Mucosa of rectum (tissue), 2 donors: ENCODE data around the gene FBXO24.

ENCODE experiments used
- H3K27ac ChIP-seq, 2 donors: one replicate each; pipeline ENCODE4 v1.7.0; 2013; ENCODE audit warnings: inconsistent platforms in 2 of 2, low read depth in 2 of 2, low read length in 2 of 2
- H3K27me3 ChIP-seq, 2 donors: one replicate each; pipeline ENCODE4 v1.7.0; 2013; ENCODE audit warnings: low read length in 2 of 2; ENCODE audit not compliant: control insufficient read depth in 2 of 2, insufficient read depth in 2 of 2
- H3K36me3 ChIP-seq, 2 donors: one replicate each; pipeline ENCODE4 v1.7.0; 2013; ENCODE audit warnings: low read length in 2 of 2; ENCODE audit not compliant: control insufficient read depth in 2 of 2, insufficient read depth in 2 of 2
- H3K4me1 ChIP-seq, 2 donors: one replicate each; pipeline ENCODE4 v1.7.0; 2013; ENCODE audit warnings: low read length in 2 of 2, mild to moderate bottlenecking in 1 of 2; ENCODE audit not compliant: control insufficient read depth in 2 of 2, insufficient read depth in 2 of 2
- H3K4me3 ChIP-seq, 2 donors: one replicate each; pipeline ENCODE4 v1.7.0; 2013; ENCODE audit warnings: low read length in 2 of 2
- H3K9ac ChIP-seq, 2 donors: one replicate each; pipeline ENCODE4 v1.7.0; 2013; ENCODE audit warnings: low read length in 2 of 2, low read depth in 1 of 2, mild to moderate bottlenecking in 1 of 2
- H3K9me3 ChIP-seq, 2 donors: one replicate each; pipeline ENCODE4 v1.7.0; 2013; ENCODE audit warnings: low read length in 2 of 2; ENCODE audit not compliant: control insufficient read depth in 2 of 2
- donor health status: healthy.
- donor health status: Normal muscosa, but diverticular disease.

The FBXO24 gene

DNA sequence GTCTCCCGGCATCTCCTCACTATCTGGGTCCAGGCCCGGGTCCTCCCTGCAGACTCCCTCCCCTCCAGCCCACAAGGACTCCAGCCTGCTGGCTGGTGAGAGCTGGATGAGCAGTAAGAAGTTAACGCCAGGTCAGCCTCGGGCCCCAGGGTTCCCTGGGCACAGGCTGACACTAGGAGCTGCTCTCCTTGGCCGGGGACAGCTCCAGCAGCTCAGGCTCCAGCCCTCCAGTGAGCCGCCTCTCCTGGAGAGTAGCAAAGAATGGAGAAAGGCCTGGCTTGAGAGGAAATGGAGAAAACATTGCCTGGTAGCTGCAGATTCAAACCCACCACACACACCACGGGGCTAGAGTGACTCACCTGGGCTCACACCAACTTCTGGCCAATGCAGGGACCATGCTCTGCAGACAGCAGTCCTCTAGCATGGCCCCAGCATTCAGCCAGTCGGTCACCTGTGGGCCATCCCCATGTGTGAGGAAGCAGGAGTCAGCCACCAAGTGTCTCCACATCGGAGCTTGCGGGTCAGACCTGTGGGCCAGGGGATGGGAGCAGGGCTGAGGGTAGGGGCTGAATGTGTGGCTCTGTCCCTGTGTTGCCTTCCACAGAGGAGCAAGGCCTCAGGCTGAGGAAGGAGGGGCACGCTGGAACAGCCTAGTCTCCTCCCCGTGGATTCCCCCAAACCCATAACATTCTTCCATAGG lies 18.9 kb upstream of the FBXO24 start:
- Histone ChIP-seq H3K9me3 (no peaks in the 10 kb centered on the region), H3K36me3 (peaks cover 7 to 15% of the 10 kb centered on the region in 2 donors), H3K9ac (no peak overlapping the region), H3K27ac (peak overlapping the region in 1 of 2 donors; percentile 23), H3K27me3 (no peaks in the 10 kb centered on the region), H3K4me1 (peaks cover 22 to 25% of the 10 kb centered on the region in 2 donors), H3K4me3 (no peak overlapping the region)

GRCh38 chr7:100567751-100568175 lies 18.4 kb upstream of the FBXO24 start:
- no peak overlapping the region for H3K9ac ChIP-seq
- no peaks in the 10 kb centered on the region for H3K9me3 ChIP-seq
- no peaks in the 10 kb centered on the region for H3K27me3 ChIP-seq
- H3K4me1 ChIP-seq = peaks cover 22 to 25% of the 10 kb centered on the region in 2 donors
- peak overlapping the region; percentile 1 to 38 for H3K27ac ChIP-seq
- H3K36me3 ChIP-seq = peaks cover 4 to 13% of the 10 kb centered on the region in 2 donors
- H3K4me3 ChIP-seq = no peak overlapping the region

DNA sequence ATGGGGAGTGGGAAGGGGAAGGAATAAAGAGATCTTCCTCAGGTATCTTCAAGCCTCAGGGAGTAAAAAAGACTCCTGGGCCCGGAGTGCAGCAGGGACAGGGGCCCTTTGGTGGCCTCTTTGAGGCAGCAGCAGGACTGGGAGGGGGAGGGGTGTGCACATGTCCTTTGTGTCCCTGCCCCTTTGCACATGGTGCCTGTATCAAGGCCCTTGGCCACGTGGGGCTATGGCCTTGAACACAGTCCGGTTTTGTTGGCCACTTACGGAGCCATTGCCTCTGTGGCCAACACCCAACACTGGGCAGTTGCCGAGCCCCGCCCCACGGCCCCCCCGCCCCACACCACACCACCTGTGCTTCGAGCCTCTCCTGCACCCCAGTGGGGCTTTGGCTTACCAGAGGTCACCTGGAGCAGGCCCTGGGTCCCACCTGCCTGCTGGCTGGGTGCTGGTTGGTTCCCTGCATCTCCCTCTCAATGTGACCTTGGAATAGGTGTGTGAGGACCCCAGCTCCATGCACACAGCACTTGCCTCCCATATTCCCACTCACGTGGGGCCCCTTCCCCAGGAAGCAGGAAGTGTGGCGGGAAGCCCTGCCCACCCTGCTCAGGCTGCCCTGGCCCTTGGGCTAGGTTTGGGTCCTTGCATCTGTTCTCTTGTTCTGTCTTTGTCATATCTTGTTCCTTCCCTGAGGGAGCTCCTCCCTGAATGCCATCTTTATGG lies 17.8 kb upstream of the FBXO24 start:
- Histone ChIP-seq H3K36me3 (peaks cover 3 to 7% of the 10 kb centered on the region in 2 donors), H3K27ac (peak overlapping the region; percentile 1 to 38), H3K4me1 (peaks cover 22 to 25% of the 10 kb centered on the region in 2 donors), H3K27me3 (no peaks in the 10 kb centered on the region), H3K4me3 (no peak overlapping the region), H3K9me3 (no peaks in the 10 kb centered on the region), H3K9ac (no peak overlapping the region)

DNA sequence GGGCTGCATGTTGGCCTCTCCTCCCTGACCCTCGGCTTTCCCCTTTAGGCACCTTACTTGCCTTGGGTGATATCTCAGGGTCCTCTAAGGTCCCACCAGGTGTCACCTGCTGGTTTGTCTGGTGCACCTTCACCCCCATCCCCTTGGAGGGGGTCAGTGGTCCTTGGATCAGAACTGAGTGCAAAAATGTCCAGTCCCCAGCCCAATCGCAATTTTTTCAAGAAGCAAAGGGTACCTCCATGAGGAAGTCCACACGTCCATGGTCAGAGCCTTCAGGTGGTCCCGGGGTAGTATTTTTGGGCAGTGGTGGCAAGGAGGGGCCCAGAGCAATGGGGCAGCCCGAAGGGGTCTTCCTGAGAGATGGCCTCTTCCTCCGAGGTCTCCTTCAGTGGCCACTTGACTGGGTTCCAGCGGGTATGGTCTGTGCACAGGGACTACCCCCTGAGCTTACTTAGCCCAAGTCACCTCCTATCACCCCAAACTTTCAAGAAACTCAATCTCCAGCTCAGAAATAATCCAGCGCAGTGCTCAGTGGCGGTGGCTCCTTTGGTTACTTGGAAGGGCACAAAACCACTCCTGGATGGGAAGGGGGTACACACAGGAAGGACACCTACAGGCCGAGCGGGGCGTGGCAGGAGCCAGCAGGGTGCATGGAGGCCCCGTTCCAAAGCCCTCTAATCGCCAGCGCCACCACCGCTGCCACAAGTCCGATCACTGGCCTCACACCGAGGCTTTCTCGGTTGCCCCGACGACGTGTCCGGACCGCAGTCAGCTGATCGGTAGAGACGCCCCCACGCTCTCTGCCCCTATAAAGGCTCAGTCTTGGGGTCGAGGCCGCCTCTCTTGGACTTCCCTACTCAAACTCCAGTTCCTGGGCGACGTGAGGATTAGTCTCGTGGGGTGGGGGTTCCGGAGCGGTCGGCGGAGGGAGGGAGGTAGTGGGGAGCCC lies 17.0 kb upstream of the FBXO24 start:
- Histone ChIP-seq H3K9ac (peak overlapping the region in 1 of 2 donors; percentile 14), H3K4me1 (peaks cover 22 to 25% of the 10 kb centered on the region in 2 donors), H3K36me3 (peaks cover 3 to 5% of the 10 kb centered on the region in 2 donors), H3K27me3 (no peaks in the 10 kb centered on the region), H3K9me3 (no peaks in the 10 kb centered on the region), H3K4me3 (peak overlapping the region; percentile 48 to 61), H3K27ac (peak overlapping the region in 1 of 2 donors; percentile 16)

- H3K27me3 ChIP-seq = no peaks in the 10 kb centered on the region
These were observed 14.9 kb upstream of the FBXO24 start for GRCh38 chr7:100570954-100571828.

GRCh38 chr7:100571829-100572116 lies 14.4 kb upstream of the FBXO24 start:
- Histone ChIP-seq H3K9ac (no peak overlapping the region), H3K9me3 (no peaks in the 10 kb centered on the region), H3K4me3 (no peak overlapping the region), H3K27me3 (no peaks in the 10 kb centered on the region), H3K4me1 (peaks cover 22 to 25% of the 10 kb centered on the region in 2 donors), H3K36me3 (peaks cover 16 to 21% of the 10 kb centered on the region in 2 donors), H3K27ac (no peak overlapping the region)

More at GRCh38 chr7:100570954-100571828, 14.9 kb upstream of the FBXO24 start:
- peaks cover 13 to 15% of the 10 kb centered on the region in 2 donors for H3K36me3 ChIP-seq
- no peak overlapping the region for H3K4me3 ChIP-seq
- H3K4me1 ChIP-seq = peaks cover 22 to 25% of the 10 kb centered on the region in 2 donors
- no peaks in the 10 kb centered on the region for H3K9me3 ChIP-seq
- no peak overlapping the region for H3K9ac ChIP-seq
- H3K27ac ChIP-seq = no peak overlapping the region

- peaks cover 21 to 25% of the 10 kb centered on the region in 2 donors for H3K4me1 ChIP-seq
- no peak overlapping the region for H3K4me3 ChIP-seq
- H3K9me3 ChIP-seq = no peaks in the 10 kb centered on the region
- H3K36me3 ChIP-seq = peaks cover 17 to 22% of the 10 kb centered on the region in 2 donors
- no peaks in the 10 kb centered on the region for H3K27me3 ChIP-seq
- H3K9ac ChIP-seq = no peak overlapping the region
- no peak overlapping the region for H3K27ac ChIP-seq
These were observed 13.7 kb upstream of the FBXO24 start for GRCh38 chr7:100572281-100572948.

- Histone ChIP-seq H3K4me3 (no peak overlapping the region), H3K36me3 (peaks cover 24 to 27% of the 10 kb centered on the region in 2 donors), H3K4me1 (peaks cover 19 to 22% of the 10 kb centered on the region in 2 donors), H3K9ac (no peak overlapping the region), H3K27ac (no peak overlapping the region), H3K9me3 (no peaks in the 10 kb centered on the region), H3K27me3 (no peaks in the 10 kb centered on the region)
These were observed 13.0 kb upstream of the FBXO24 start for GRCh38 chr7:100572949-100573675.
